ENCODE results near the gene DPF3.

The DPF3 gene

GRCh38 chr14:72739446-72740405 is 154.2 kb downstream of the DPF3 start:
- DNase-seq: no peak

DNA sequence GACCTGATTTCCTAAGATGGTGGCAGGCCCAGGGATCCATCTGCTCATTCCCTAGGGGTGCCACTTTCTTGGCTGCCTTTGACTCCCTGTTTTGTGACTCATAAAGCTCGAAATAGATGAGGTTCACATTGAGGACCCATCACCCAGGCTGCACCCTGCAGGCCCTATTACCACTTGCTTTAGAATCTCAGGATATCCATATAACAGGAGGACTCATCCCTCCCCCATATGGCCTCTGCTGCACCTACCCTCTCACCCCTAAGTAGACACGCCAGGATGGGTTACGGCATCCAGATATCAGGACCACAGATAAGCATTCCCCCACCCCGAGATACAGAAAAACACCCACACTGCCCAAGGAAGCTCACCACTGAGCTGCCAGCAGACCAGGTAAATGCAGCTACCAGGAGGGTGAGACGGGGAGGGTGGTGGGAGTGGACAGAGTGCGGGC is 155.7 kb downstream of the DPF3 start:
- DNase-seq: no peak

GRCh38 chr14:72737560-72737943 is 156.3 kb downstream of the DPF3 start:
- no peak for DNase-seq

DNA sequence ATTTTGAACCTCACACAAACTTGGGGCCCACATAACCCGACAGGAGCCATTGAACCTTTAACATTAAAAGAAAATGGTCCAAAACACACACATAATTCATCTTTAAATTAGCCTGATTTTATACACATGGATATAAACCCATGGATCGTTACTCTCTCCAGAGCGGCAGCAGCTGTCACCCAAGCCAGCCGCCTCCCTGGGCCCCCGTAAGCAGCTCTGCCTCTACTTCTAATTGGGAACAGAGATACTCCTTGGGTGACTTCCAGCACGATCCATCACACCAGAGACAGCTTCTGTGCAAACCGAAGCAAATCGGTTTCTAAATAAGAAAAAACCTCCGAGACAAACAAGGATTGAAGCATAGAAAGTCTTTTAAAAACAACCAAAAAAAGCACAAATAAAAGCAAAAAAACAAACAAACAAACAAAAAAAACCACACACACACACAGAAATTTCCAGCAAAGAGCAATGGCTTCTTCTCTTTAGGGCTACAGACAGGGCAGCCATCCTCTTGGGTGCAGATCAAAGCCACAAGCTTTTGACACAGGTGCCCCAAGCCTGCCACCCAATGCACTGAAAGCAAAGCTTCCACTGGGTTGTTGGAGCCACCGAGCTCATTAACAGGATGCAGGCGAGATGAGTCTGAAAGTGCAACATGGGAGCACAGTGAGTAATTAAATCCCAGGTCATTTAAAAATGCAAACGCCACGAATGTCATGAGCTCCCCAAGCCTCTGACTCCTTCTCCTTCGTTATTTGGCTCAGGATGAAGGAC is 156.9 kb downstream of the DPF3 start:
- DNase-seq: no peak

DNA sequence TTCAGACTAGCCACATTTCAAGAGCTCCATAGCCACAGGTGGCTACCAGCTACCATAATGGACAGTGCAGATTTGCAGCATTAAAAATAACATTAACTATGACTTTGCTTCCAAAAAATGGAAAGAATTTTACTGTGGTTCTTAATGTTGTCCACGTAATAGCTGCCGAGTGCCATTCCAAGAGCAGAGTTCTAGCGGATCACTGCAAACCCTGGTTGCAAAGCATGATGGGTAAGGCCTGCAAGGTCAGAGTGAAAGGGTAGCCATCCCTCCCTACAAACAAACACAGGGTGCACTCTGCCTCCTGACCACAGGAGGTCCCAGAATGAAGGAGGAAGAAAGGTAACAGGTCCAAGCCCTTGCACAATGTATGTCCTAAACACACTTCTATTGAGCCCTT is 157.6 kb downstream of the DPF3 start:
- no peak for DNase-seq

DNA sequence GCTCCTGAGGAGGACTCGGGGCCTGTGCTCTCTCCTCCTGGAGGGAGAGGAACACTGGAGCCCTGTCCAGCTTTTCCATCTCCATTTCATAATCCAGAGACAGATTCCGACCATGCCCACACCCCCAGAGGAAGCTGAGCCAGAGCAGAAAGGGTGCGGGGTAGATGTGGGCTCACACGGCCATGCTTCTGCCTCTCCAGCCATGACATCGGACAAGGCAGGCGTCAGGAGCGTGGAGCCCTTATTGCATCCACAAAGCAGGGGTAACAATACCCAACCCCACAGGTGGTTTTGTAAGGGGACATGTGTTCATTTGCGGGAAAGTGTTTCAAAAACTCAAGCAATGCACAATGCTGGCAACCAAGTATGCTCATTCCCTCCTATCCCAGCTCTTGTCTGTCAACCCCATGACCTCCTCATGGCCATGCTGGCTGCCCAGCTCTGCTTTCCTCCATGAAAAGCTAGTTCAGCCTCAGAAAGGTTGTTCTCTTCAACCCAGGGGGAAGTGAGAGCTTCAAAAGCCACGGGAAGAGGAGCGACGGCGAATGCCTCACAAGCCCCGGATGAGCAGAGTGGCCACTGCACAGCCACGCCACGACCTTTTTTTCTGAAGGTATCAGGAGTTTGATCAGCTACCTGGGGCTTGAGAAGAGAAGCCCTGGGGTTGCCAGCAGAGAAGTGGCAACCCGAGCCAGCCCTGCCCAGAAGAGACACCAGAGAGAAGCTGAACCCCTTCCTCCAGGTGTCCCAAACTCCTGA is 161.7 kb downstream of the DPF3 start:
- no peak for DNase-seq

DNA sequence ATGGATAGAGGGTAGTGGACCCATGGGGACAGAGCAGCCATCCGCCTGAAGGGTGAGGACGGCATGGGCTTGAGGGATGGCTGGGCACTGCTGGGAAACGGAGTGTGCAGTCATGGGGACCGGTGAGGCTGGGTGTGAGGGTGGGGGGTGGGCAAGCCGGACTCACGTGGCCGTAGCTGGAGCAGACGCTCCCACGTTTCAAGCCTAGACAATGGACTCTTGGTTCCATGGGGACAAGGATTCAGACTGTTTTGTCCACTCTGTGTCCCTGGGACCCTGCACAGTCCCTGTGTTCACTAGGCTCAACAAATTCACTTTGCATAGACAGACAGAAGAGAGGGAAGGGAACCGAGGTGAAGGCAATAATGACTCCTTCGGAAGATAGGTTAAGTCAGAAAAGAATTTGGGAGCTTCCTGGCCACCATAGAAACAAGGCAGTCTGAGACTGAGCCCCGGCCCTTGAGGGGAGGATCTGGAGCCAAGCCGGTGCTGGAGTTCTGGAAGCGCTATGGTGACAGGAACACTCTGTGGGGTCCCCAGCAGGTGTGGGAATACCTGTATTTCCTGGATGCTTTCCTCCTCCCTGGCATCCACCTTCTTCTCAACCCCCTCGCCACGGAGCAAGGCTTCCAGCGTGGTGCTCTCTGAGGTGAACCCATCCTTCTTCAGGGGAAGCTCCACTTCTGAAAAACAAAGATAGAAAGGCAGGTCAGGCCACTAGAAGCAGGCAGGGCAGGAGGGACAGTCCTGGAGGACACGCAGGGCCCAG is 162.5 kb downstream of the DPF3 start:
- no peak for DNase-seq

DNA sequence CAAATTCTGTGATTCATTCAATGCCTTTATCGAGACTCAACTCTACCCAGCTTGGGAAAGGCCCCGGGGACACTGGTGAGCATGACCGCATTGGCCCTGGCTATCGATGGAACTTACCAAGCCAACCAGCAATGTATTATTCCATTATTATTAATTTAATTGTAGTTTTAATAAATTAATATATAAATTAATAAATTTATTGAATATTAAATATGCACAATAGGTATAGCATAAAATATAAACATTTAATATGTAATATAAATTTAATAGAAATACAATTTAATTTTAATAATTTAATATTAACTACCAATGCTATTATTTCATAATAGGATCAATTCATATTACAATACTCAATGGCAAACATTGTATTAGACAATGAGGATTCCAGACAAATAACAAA is 163.4 kb downstream of the DPF3 start:
- DNase-seq: no peak

- DNase-seq: no peak
Observed at GRCh38 chr14:72726444-72726843, 167.5 kb downstream of the DPF3 start.

DNA sequence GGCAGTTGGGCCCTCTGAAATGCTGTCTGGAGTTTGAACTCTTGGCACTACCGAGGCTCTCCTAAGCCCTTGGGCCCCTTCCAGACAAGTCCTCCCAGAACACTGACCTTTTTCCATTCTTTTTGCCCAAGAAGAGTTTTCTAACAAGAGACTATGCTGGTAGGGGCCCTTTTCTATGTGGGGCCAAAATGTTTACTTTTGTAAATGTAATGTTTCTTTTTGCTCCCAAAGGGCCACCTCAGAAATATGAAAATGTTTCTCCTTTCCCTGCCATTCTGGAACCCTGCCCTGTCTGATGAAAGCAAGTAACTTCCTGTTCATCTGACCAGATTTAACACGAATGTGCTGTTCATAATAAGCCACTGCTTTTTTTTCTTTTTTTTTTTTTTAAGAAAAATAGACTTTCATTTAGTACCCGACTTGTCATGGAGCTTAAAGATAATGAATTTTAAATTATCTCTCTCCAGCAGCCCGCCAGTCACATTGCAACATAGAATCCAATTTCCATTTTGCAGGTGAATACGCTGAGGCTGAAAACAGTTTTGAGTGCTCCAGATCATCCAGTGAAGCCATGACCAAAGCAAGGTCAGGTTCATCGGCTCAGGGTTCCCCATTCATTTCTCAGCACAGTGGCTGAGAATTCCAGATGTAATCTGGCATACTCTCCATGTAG is 169.9 kb downstream of the DPF3 start:
- DNase-seq: no peak

- DNase-seq: no peak
Observed at GRCh38 chr14:72722201-72722785, 171.6 kb downstream of the DPF3 start.

GRCh38 chr14:72721083-72721482 is 172.8 kb downstream of the DPF3 start:
- DNase-seq: no peak

- no peak for DNase-seq
Observed at GRCh38 chr14:72717220-72717619, 176.7 kb downstream of the DPF3 start.

GRCh38 chr14:72716476-72716875 is 177.4 kb downstream of the DPF3 start:
- no peak for DNase-seq

DNA sequence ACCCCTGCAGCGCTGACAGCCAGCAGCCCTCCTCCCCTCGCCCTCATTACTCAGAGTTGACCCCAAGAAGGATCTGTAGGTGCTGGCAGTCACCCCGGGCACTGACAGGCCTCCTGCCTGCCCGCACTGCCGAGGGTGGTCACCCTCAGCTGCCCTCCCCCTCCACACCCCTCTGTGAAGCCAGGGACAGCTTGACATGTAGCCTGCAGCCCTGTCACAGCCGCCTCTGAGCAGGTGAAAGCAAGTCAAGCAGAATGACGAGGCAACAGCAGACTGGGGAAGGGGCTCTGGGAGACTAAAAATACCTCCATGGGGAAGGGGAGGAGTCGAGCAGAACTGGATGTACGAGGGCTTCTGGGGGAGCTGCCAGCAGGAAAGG is 178.1 kb downstream of the DPF3 start:
- DNase-seq: no peak

- no peak for DNase-seq
Observed at GRCh38 chr14:72715215-72715849, 178.6 kb downstream of the DPF3 start.

DNA sequence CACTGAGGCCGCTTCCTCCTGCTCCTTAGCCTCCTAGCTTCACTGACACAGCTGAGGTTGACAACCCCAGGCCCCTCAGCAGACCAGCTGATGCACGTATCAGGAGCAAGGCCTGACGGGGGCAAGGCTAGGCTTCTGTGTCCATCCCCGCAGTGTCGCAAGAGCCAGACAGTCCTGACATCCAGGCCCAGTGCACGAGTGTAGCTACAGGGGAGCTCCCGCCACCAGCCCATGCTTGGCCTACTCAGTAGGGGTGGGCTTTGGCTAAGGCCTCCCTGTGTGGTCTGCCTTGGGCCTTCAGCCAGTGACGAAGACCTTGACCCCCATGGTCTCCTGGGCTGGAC is 179.1 kb downstream of the DPF3 start:
- DNase-seq: no peak

DNA sequence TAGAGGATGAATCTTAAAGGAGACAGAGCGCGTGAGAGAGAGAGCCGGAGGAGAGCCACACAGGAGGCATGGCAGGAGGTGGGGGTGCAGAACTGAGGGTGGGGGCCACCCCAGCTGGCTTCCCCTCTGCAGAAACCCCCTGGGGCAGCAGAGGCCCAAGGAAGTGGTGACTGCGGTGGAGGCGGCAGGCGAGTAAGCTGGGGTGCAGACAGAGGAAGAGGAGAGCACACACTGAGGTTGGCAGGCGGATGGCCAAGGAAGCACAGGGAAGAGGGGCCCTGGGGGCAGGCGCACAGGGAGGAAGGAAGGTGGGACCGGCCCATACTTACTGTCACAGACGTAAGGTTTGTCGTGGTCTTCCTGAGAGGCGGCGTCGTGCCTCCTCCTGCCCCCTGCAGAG is 179.8 kb downstream of the DPF3 start:
- peak; percentile 38 for DNase-seq

DNA sequence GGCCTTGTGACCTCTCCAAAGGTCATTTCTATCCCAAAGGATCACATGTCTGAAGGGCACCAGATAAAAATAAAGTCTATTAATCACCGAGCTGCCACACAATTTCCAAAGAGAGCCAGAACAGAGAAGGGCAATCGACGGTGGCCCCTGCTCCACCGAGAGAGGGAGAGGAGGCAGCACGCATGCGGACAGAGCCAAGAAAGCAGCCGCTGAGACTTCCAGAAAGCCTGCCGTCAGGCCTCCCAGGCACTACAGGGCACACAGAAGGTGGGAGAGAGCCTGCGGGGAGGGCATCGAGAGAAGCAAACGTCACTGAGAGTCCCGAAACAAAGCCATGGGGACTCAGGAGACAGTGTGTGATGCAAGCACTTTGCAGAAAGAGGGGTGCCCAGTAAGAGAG is 182.0 kb downstream of the DPF3 start:
- DNase-seq: no peak

DNA sequence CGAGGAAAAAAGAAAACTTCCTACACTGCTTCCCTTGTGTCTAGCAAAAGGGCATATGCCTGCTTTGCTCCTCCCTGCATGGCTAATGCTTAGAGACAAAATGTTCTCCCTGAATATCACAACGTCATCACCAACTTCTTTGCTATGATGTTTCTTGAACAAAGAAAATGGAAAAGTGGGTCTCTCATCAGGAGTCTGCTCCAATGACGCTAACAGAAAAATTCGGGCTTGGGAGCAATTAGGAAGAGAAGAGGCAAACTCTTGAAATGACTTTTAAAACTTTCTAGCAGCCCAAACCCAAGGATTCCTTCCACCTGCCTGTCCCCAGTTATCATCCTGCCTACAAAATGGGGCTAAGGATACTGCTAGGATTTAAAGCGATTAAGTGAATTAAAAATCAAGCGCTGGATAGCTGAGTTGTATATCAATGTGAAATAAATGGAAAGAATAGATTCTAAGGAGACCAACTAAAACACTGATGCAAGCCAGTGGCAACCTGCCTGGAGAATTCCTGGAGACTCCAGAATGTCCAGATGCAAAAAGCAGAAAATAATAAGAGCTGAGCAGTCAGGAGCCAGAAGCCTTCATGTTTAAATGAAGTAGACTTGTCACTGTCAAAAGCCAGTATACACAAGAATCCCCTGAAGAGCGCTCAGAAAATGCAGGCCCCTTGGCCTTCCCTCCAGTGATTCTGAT is 183.8 kb downstream of the DPF3 start:
- DNase-seq: no peak
